GM12878 (cell line): ENCODE results near the gene DAO. TPM values are rescaled to one million over a fixed set of nuclear protein-coding genes. Genes with fewer than 3 reads are reported as not detected.
A peak's percentile ranks its signal among the peaks of the same experiment; 100 is the strongest.

Experiments
- BCLAF1 ChIP-seq: fragments of 450-650 bp; IDR thresholded peaks from 2 replicates; pipeline ENCODE4 v1.6.1; 2017; ENCODE audit warnings: antibody characterized with exemption, mild to moderate bottlenecking, moderate library complexity
- CEBPB ChIP-seq, 2 experiments: fragments of 150-350 bp in 1 of 2; IDR thresholded peaks; 2 replicates each; pipeline ENCODE4 v1.6.1; 2012 to 2014; ENCODE audit warnings: low read depth in 2 of 2, low read length in 2 of 2, borderline replicate concordance in 1 of 2, inconsistent platforms in 1 of 2
- ELK1 ChIP-seq: IDR thresholded peaks from 2 replicates; pipeline ENCODE4 v1.6.1; 2012; ENCODE audit warnings: low read depth, low read length, improper control_type of control experiment
- ETV6 ChIP-seq, 2 experiments: fragments of 450-650 bp in 1 of 2; IDR thresholded peaks in 1 of 2; conservative IDR thresholded peaks in 1 of 2; 2 replicates each; pipeline ENCODE4 v1.6.1; 2014; ENCODE audit warnings: antibody characterized with exemption in 1 of 2, borderline replicate concordance in 1 of 2, low read depth in 1 of 2, mild to moderate bottlenecking in 1 of 2, moderate library complexity in 1 of 2
- HDGF ChIP-seq: fragments of 450-650 bp; IDR thresholded peaks from 2 replicates; pipeline ENCODE4 v1.6.1; 2016; ENCODE audit warnings: antibody characterized with exemption
- IRF3 ChIP-seq: fragments of 450-650 bp; IDR thresholded peaks from 2 replicates; pipeline ENCODE4 v1.6.1; 2014; ENCODE audit warnings: mild to moderate bottlenecking
- JUNB ChIP-seq: IDR thresholded peaks from 2 replicates; pipeline ENCODE4 v1.6.1; 2016; ENCODE audit warnings: antibody characterized with exemption, mild to moderate bottlenecking
- MLLT1 ChIP-seq: fragments of 450-650 bp; IDR thresholded peaks from 2 replicates; pipeline ENCODE4 v1.6.1; 2016; ENCODE audit warnings: mild to moderate bottlenecking
- NR2C1 ChIP-seq: fragments of 450-650 bp; IDR thresholded peaks from 2 replicates; pipeline ENCODE4 v1.6.1; 2017; ENCODE audit warnings: antibody characterized with exemption, mild to moderate bottlenecking, moderate library complexity
- NRF1 ChIP-seq: conservative IDR thresholded peaks from 2 replicates; pipeline ENCODE4 v1.6.1; 2011; ENCODE audit warnings: mild to moderate bottlenecking, low read depth, low read length, improper control_type of control experiment
- RB1 ChIP-seq: fragments of 450-650 bp; formaldehyde crosslinking; IDR thresholded peaks from 2 replicates; pipeline ENCODE4 v1.6.1; 2017; ENCODE audit warnings: mild to moderate bottlenecking, borderline replicate concordance
- RBBP5 ChIP-seq: fragments of 200-600 bp; sonication (generic); conservative IDR thresholded peaks from 2 replicates; pipeline ENCODE4 v1.6.1; 2016
- RCOR1 ChIP-seq: conservative IDR thresholded peaks from 2 replicates; pipeline ENCODE4 v1.6.1; 2012; ENCODE audit warnings: low read depth, low read length, improper control_type of control experiment
- SMAD1 ChIP-seq: fragments of 450-650 bp; IDR thresholded peaks from 2 replicates; pipeline ENCODE4 v1.6.1; 2018; ENCODE audit warnings: mild to moderate bottlenecking, low read depth; ENCODE audit not compliant: partially characterized antibody
- SMAD5 ChIP-seq: IDR thresholded peaks from 2 replicates; pipeline ENCODE4 v1.6.1; 2016; ENCODE audit warnings: antibody characterized with exemption, low read depth
- SREBF1 ChIP-seq: IDR thresholded peaks from 2 replicates; pipeline ENCODE4 v1.6.1; 2012; ENCODE audit warnings: mild to moderate bottlenecking, low read length
- SUPT20H ChIP-seq: IDR thresholded peaks from 2 replicates; pipeline ENCODE4 v1.6.1; 2011; ENCODE audit warnings: low read depth, mild to moderate bottlenecking, low read length, moderate library complexity, borderline replicate concordance; ENCODE audit not compliant: control insufficient read depth
- ZBED1 ChIP-seq: IDR thresholded peaks from 2 replicates; pipeline ENCODE4 v1.6.1; 2016; ENCODE audit warnings: borderline replicate concordance
- ZNF24 ChIP-seq: fragments of 450-650 bp; IDR thresholded peaks from 2 replicates; pipeline ENCODE4 v1.6.1; 2017; ENCODE audit warnings: antibody characterized with exemption, mild to moderate bottlenecking
- ZNF384 ChIP-seq: IDR thresholded peaks from 2 replicates; pipeline ENCODE4 v1.6.1; 2012; ENCODE audit warnings: low read depth, mild to moderate bottlenecking, low read length, improper control_type of control experiment, borderline replicate concordance
- polyA plus RNA-seq, 11 experiments: library from polyadenylated mRNA; depleted of rRNA in 4 of 11; unstranded in 6 of 11; stranded (reverse) in 5 of 11; fragments of >200 nt; fragmentation: Nextera tagmentation in 4 of 11; fragmentation: Illumina TruSeq in 1 of 11; extraction: Ambion mirVana in 4 of 11; extraction: Trizol in 1 of 11; gene quantifications; 1 replicate in 1 of 11; 2 replicates in 10 of 11; pipeline versions ENCODE4 v1.2.1 to v1.2.3, GENCODE V29; 2011 to 2016; ENCODE audit warnings: inconsistent platforms in 2 of 11, missing spikeins in 2 of 11, low read depth in 1 of 11
- total RNA-seq, 4 experiments: library from RNA; depleted of rRNA in 3 of 4; stranded (reverse); fragments of >200 nt in 3 of 4; fragmentation: Illumina TruSeq in 1 of 4; extraction: Trizol in 1 of 4; gene quantifications; 2 replicates each; pipeline versions ENCODE4 v1.2.1 to v1.2.3, GENCODE V29; 2013 to 2021
- TF ChIP-seq, protein P1 (sequence below): IDR thresholded peaks from 2 replicates; pipeline ENCODE4 v1.6.1; 2011; ENCODE audit warnings: borderline replicate concordance, low read depth, mild to moderate bottlenecking, moderate library complexity, low read length; ENCODE audit not compliant: insufficient read depth, poor library complexity, severe bottlenecking

The DAO gene
- total and polyA plus RNA-seq, 10 of the 15 experiments (the other 5 are each of a cell fraction or from before 2014, with no cell fraction given) = 0.15 TPM; not detected in 9

- TF ChIP-seq MLLT1 = peak; percentile 87
- no peak for TF ChIP-seq RCOR1
- no peak for TF ChIP-seq IRF3
- no peak for TF ChIP-seq BCLAF1
- no peak for TF ChIP-seq NRF1
- TF ChIP-seq ETV6 (conservative IDR thresholded peaks at IDR 0.05 in 1 of 2, IDR thresholded peaks at IDR 0.05 in 1 of 2; ENCODE audit: borderline replicate concordance in 1 of 2, low read depth in 1 of 2) = peak in 1 of 2 experiments; percentile 61; a peak in 2 of 4 replicates
- no peak for TF ChIP-seq ZNF24
- no peak for TF ChIP-seq SMAD5
- TF ChIP-seq ELK1 = no peak
- no peak for TF ChIP-seq SMAD1
- no peak for TF ChIP-seq SREBF1
- TF ChIP-seq ZBED1 = peak; percentile 30; the same call in 1 of the 2 replicates
- TF ChIP-seq RBBP5 = no peak; the same call in 1 of the 2 replicates
- no peak for TF ChIP-seq ZNF384
- peak; percentile 65; the same call in 1 of the 2 replicates for TF ChIP-seq JUNB
- TF ChIP-seq, protein P1, sequence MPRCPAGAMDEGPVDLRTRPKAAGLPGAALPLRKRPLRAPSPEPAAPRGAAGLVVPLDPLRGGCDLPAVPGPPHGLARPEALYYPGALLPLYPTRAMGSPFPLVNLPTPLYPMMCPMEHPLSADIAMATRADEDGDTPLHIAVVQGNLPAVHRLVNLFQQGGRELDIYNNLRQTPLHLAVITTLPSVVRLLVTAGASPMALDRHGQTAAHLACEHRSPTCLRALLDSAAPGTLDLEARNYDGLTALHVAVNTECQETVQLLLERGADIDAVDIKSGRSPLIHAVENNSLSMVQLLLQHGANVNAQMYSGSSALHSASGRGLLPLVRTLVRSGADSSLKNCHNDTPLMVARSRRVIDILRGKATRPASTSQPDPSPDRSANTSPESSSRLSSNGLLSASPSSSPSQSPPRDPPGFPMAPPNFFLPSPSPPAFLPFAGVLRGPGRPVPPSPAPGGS = peak; percentile 44
- no peak; the same call in 1 of the 2 replicates for TF ChIP-seq NR2C1
- TF ChIP-seq CEBPB (IDR thresholded peaks at IDR 0.05; ENCODE audit: borderline replicate concordance in 1 of 2, low read depth in 2 of 2, low read length in 2 of 2) = no peak
- no peak for TF ChIP-seq SUPT20H
- TF ChIP-seq HDGF = peak; percentile 51; the same call in 1 of the 2 replicates
- 0 out of 2 replicates have a peak, but pooled peaks have one; percentile 14 for TF ChIP-seq RB1
These were observed 41.5 kb upstream of the DAO start (continued) for GRCh38 chr12:108838194-108839017.
